HFFc6 (cell line): ENCODE data around the gene GOT1. TPM values are rescaled to one million over a fixed set of nuclear protein-coding genes. Genes with fewer than 3 reads are reported as not detected.

ENCODE experiments used
- DNase-seq: peaks from one replicate; pipeline ENCODE4 v3.0.0-alpha.2; 2018
- H3K27ac Mint-ChIP-seq: 2 replicates; pipeline ENCODE4 v1.8.0; 2020; ENCODE audit warnings: mild to moderate bottlenecking, mixed read lengths
- H3K27me3 Mint-ChIP-seq: 2 replicates; pipeline ENCODE4 v1.8.0; 2021; ENCODE audit warnings: mild to moderate bottlenecking, moderate library complexity, mixed read lengths; ENCODE audit not compliant: insufficient read depth
- H3K36me3 Mint-ChIP-seq: 2 replicates; pipeline ENCODE4 v1.8.0; 2021; ENCODE audit warnings: low read depth, mixed read lengths
- H3K4me1 Mint-ChIP-seq: 2 replicates; pipeline ENCODE4 v1.8.0; 2020; ENCODE audit warnings: low read depth, mixed read lengths
- H3K4me3 Mint-ChIP-seq: 2 replicates; pipeline ENCODE4 v1.8.0; 2020; ENCODE audit warnings: mild to moderate bottlenecking, moderate library complexity, mixed read lengths
- H3K9me3 Mint-ChIP-seq: 2 replicates; pipeline ENCODE4 v1.8.0; 2020; ENCODE audit warnings: mild to moderate bottlenecking, mixed read lengths
- total RNA-seq, 6 experiments: library from RNA; stranded (reverse); fragmentation: NEBNext Ultra II Directional; extraction: Animal tissue kit (Norgen Biotek cat#: 25700); gene quantifications; 2 replicates in 1 of 6; 3 replicates in 5 of 6; pipeline ENCODE4 v1.2.3, GENCODE V29; 2021
- TF ChIP-seq, protein P1 (sequence below): fragments of 200-600 bp; sonication (generic); IDR thresholded peaks from 2 replicates; pipeline ENCODE4 v1.5.0; 2021; ENCODE audit warnings: antibody characterized with exemption, mild to moderate bottlenecking

GOT1 gene
- total RNA-seq, 6 experiments from 2014 or later = 34.9 to 42.0 (median 41.6) TPM

DNA sequence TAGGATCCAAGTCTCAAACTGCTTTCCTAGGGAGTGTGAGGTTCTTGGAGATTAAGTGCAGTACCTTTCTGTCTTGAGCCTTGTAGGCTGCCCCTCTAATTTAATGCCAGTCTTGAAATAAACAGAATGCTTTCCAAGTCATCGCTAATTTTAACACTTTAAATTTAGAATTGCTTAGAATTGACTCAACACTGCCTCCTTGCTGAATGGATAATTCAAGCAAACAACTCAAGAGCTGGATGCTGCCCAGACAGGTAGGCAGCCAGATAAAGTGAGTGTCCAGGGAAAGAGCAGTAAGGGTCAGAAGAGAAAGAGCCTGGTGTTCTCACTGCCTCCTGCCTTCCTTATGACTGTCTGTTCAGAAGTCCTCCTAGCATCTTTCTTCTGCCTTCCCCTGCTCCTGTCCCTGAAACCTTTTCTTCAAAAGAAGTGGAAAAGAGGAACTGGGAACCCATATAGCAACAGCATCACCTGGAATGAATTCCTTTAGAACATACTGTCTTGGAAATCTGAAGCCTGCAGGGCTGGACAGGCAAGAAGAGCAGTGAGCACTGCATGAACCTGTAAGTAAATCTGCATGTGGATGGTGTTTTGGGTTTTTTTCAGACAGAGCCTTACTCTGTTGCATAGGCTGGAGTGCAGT is 3.1 kb upstream of the GOT1 start:
- Mint-ChIP-seq H3K36me3 (no peaks in the 10 kb centered on the region), H3K4me1 (peaks cover 29% of the 10 kb centered on the region), H3K27me3 (peaks cover 7% of the 10 kb centered on the region; the same call in 1 of the 2 replicates), H3K9me3 (no peaks in the 10 kb centered on the region), H3K4me3 (no peak overlapping the region), H3K27ac (no peak overlapping the region)
- DNase-seq = no peak
- TF ChIP-seq, protein P1, sequence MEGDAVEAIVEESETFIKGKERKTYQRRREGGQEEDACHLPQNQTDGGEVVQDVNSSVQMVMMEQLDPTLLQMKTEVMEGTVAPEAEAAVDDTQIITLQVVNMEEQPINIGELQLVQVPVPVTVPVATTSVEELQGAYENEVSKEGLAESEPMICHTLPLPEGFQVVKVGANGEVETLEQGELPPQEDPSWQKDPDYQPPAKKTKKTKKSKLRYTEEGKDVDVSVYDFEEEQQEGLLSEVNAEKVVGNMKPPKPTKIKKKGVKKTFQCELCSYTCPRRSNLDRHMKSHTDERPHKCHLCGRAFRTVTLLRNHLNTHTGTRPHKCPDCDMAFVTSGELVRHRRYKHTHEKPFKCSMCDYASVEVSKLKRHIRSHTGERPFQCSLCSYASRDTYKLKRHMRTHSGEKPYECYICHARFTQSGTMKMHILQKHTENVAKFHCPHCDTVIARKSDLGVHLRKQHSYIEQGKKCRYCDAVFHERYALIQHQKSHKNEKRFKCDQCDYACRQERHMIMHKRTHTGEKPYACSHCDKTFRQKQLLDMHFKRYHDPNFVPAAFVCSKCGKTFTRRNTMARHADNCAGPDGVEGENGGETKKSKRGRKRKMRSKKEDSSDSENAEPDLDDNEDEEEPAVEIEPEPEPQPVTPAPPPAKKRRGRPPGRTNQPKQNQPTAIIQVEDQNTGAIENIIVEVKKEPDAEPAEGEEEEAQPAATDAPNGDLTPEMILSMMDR = peak; percentile 70

DNA sequence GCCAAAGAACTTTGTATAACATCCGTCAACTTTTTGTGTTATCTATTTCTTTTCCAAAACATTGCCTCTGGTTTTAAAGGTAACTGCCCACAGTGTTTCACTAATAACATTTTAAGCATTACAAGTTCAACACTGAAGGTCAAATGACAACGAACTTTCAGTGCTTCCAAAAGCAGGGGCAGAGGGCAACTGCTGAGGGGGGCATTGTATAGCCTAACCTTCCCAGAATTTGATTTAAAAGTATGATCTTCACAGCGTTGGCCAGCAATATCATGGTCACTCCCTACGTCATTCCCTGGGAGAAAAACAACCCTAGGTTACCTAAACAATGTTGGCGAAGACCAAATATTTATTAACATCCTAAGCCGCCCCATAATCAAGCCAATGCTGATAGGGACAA is 2.5 kb upstream of the GOT1 start:
- Mint-ChIP-seq H3K27me3 (peaks cover 7% of the 10 kb centered on the region; the same call in 1 of the 2 replicates), H3K36me3 (no peaks in the 10 kb centered on the region), H3K4me1 (peaks cover 29% of the 10 kb centered on the region), H3K4me3 (no peak overlapping the region), H3K9me3 (no peaks in the 10 kb centered on the region), H3K27ac (no peak overlapping the region)
- DNase-seq = no peak
- TF ChIP-seq, protein P1 = no peak

DNA sequence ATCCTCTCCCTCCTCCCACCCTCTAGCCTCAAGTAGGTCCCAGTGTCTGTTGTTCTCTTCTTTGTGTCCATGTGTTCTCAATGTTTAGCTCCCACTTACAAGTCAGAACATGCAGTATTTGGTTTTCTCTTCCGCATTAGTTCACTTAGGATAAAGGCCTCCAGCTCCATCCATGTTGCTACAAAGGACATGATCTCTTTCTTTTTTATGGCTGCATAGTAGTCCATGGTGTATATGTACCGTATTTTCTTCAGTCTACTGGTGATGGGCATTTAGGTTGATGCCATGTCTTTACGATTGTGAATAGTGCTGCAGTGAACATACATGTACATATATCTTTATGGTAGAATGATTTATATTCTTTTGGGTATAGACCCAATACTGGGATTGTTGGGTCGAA is 1.6 kb upstream of the GOT1 start:
- peaks cover 29% of the 10 kb centered on the region for H3K4me1 Mint-ChIP-seq
- TF ChIP-seq, protein P1 = no peak
- DNase-seq = no peak
- H3K27me3 Mint-ChIP-seq = peaks cover 7% of the 10 kb centered on the region; the same call in 1 of the 2 replicates
- H3K27ac Mint-ChIP-seq = peak overlapping the region; percentile 69
- H3K4me3 Mint-ChIP-seq = peak overlapping the region; percentile 100
- no peaks in the 10 kb centered on the region for H3K9me3 Mint-ChIP-seq
- no peaks in the 10 kb centered on the region for H3K36me3 Mint-ChIP-seq

DNA sequence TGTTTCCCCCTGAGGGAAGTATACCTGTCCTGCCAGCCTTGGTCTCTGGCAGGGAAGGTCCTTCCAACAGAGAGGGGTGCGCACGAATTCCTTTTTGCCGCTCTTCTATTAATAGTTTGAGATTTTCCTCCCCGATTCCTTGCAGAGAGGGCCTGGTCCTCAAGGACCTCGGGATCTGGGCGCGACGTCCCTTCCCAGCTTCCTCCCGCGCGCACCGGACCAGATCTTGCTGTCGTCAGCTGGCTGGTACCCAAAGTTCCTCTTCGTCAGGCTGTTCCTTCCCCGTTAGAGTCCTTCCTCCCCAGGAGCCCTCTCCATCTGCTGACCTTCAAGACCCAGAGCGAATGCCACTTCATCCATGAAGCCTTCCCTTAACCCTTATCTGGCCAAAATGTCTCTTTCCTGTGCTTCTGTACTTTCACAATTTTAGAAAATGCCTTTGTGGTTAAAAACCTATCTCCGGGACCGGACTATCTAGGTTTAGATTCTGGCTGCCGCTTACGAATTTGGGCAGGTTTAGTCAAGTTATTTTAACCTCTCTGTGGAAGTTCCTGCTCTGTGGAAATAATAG is 851 bp upstream of the GOT1 start:
- Mint-ChIP-seq H3K27ac (peak overlapping the region; percentile 95), H3K27me3 (peaks cover 7% of the 10 kb centered on the region; the same call in 1 of the 2 replicates), H3K9me3 (no peaks in the 10 kb centered on the region), H3K4me3 (peak overlapping the region; percentile 100), H3K4me1 (peaks cover 29% of the 10 kb centered on the region), H3K36me3 (no peaks in the 10 kb centered on the region)
- peak; percentile 34 for DNase-seq
- TF ChIP-seq, protein P1 = no peak

DNA sequence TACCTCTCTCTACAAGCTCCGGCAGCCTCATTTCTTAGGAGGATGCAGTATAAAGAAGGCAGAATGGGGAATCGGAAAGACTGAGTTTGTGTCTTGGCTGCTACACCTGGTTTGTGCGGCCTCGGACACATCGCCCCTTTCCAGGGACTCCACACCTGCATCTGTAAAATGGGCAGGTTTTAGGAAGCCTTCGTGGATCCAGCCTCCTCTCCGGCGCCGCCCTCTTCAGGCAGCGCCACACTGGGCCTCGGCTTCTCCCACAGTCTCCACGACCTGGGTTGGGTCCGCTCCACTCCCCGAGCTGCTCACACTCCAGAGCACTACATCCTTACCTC is 341 bp downstream of the GOT1 start:
- peaks cover 7% of the 10 kb centered on the region; the same call in 1 of the 2 replicates for H3K27me3 Mint-ChIP-seq
- H3K4me3 Mint-ChIP-seq = peak overlapping the region; percentile 100
- TF ChIP-seq, protein P1 = no peak
- peaks cover 29% of the 10 kb centered on the region for H3K4me1 Mint-ChIP-seq
- no peaks in the 10 kb centered on the region for H3K9me3 Mint-ChIP-seq
- H3K27ac Mint-ChIP-seq = peak overlapping the region; percentile 87
- no peak for DNase-seq
- no peaks in the 10 kb centered on the region; the same call in 1 of the 2 replicates for H3K36me3 Mint-ChIP-seq
